Fibroblast of pulmonary artery (primary cell): ENCODE data around the gene MGAT5.

Experiments used
- DNase-seq: peaks from one replicate; pipeline ENCODE4 v3.0.0-alpha.2; 2010; ENCODE audit warnings: low read depth
- H3K4me3 ChIP-seq: replicated peaks from 2 replicates; pipeline ENCODE4 v1.5.1; 2011; ENCODE audit warnings: low read depth, mild to moderate bottlenecking, control low read depth, low read length, moderate library complexity
- CTCF ChIP-seq: IDR thresholded peaks from 2 replicates; pipeline ENCODE4 v1.5.1; 2011; ENCODE audit warnings: mild to moderate bottlenecking, control low read depth, low read length, inconsistent platforms; ENCODE audit errors: missing control alignments

Gene MGAT5

DNA sequence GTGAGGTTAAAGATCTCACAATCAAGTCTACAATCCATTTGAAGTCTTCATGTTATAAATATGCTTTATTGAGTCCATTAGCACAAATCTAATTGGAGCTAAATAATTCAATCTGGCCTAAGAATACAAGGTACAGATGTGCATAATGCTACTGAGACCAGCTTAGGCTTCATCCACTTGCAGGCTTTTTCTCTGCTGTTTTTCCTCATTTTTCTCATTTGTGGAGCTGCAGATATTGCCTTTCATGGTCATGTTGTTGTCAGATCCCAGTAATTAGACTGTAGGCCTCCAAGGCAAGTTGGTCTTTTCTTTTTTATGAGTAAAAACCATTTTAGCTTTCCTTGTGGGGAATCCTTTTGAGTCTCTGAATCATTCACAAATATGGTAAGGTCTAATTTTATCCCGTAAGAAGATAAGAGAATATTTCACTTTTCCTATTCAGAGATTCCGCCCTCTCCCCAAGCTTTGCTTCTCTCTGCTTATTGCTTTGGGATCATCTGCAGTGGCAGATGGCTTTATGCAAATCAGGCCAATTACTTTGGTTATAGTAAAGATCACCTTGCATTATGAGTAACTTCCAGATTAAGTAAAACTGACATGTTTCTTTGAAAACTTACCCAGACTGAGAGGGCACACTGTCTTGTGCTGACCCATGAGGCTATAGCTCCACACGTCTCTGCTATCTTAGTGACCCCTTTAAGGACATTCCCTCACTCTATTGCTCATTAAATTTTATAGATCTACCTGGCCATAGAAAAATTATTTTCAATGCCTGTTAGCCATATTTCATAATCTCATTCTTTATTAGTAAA lies 80.9 kb downstream of the MGAT5 start:
- no peak for TF ChIP-seq CTCF
- H3K4me3 ChIP-seq = no peak overlapping the region
- no peak for DNase-seq

DNA sequence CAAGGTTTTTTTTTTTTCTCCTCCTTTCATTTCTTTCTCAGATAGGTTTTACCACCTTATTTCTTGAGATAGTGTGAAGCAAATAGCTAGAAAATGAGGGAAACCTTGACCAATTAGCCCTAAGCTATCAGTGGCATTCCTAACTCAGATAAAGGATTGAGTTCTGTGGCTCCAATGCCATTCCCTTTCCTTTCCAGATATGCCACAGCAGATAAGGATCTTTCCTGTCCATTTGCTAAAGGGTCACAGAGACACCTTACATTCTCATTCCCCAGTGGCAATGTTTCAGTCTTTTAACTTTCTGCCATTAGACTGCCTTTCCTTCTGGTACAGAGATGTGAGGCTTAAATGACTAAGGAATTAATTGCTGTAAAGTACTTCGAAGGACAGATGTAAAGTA lies 81.7 kb downstream of the MGAT5 start:
- no peak for TF ChIP-seq CTCF
- DNase-seq = no peak
- no peak overlapping the region for H3K4me3 ChIP-seq

GRCh38 chr2:134336352-134336751 lies 82.5 kb downstream of the MGAT5 start:
- no peak for DNase-seq
- TF ChIP-seq CTCF = no peak
- no peak overlapping the region for H3K4me3 ChIP-seq

- H3K4me3 ChIP-seq = no peak overlapping the region
- no peak for DNase-seq
- TF ChIP-seq CTCF = no peak
Observed at GRCh38 chr2:134336921-134337320, 83.0 kb downstream of the MGAT5 start.

DNA sequence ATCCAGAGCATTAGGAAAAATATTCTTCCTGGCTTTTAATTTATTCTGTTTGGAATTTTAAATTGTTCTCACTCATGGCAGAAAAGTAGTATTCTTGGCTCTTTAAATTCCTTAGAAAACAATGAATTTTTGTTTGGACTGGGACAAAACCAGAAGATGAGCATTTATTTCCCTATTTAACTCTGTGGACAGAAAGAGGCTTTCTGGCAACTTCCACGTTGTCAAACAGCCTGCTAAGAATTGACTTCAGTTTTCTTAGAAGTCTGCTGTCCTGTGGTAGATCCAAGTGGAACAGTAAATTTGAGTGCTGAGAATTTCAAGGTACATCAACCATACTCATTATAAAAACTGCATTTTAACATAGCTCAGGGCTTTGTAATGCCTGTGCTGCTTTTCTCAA lies 83.8 kb downstream of the MGAT5 start:
- H3K4me3 ChIP-seq = no peak overlapping the region
- no peak for TF ChIP-seq CTCF
- no peak for DNase-seq

DNA sequence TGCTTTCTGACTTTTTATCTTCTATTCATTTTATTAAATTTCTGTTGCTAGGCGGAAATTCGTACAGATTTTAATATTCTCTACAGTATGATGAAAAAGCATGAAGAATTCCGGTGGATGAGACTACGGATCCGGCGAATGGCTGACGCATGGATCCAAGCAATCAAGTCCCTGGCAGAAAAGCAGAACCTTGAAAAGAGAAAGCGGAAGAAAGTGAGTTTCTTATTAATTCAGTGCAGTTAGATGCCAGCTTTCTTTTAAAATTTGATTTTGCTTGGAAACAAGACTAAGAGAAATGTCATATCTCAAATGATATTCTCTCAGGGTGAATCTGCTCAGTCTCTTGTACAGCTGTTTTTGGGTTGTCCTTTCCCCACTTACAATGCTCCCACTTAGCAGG lies 84.3 kb downstream of the MGAT5 start:
- DNase-seq = no peak
- H3K4me3 ChIP-seq = no peak overlapping the region
- TF ChIP-seq CTCF = no peak

GRCh38 chr2:134341476-134341875 lies 87.6 kb downstream of the MGAT5 start:
- DNase-seq = no peak
- no peak overlapping the region for H3K4me3 ChIP-seq
- TF ChIP-seq CTCF = no peak
